ENCODE data around the gene SLTM.

GRCh38 chr15:58921267-58921790 lies 12.2 kb downstream of the SLTM start:
- TF ChIP-seq, protein P1, sequence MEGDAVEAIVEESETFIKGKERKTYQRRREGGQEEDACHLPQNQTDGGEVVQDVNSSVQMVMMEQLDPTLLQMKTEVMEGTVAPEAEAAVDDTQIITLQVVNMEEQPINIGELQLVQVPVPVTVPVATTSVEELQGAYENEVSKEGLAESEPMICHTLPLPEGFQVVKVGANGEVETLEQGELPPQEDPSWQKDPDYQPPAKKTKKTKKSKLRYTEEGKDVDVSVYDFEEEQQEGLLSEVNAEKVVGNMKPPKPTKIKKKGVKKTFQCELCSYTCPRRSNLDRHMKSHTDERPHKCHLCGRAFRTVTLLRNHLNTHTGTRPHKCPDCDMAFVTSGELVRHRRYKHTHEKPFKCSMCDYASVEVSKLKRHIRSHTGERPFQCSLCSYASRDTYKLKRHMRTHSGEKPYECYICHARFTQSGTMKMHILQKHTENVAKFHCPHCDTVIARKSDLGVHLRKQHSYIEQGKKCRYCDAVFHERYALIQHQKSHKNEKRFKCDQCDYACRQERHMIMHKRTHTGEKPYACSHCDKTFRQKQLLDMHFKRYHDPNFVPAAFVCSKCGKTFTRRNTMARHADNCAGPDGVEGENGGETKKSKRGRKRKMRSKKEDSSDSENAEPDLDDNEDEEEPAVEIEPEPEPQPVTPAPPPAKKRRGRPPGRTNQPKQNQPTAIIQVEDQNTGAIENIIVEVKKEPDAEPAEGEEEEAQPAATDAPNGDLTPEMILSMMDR (IDR thresholded peaks at IDR 0.05): no peak
- no peak for TF ChIP-seq POLR2A (IDR thresholded peaks at IDR 0.05)
- no peak for TF ChIP-seq EP300 (IDR thresholded peaks at IDR 0.05)

All from sigmoid colon (tissue), 4 donors.